ENCODE results near the gene SNX30.
"Not testable (repeated sequence)": the region's sequence is repeated elsewhere in the genome, so short reads cannot be mapped to it uniquely, and the experiment has no call there.

DNA sequence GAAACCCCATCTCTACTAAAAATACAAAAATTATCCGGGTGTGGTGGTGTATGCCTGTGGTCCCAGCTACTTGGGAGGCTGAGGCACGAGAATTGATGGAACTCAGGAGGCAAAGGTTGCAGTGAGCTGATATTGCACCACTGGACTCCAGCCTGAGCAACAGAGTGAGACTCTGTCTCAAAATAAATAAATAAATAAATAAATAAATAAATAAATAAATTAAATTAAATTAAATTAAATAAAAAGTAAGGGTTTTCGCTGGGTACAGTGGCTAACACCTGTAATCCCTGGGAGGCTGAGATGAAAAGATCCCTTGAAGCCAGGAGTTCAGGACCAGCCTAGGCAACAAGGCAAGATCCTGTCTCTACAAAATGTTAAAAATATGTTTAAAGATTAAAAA lies 27.8 kb upstream of the SNX30 start:
- TF ChIP-seq, protein P1, sequence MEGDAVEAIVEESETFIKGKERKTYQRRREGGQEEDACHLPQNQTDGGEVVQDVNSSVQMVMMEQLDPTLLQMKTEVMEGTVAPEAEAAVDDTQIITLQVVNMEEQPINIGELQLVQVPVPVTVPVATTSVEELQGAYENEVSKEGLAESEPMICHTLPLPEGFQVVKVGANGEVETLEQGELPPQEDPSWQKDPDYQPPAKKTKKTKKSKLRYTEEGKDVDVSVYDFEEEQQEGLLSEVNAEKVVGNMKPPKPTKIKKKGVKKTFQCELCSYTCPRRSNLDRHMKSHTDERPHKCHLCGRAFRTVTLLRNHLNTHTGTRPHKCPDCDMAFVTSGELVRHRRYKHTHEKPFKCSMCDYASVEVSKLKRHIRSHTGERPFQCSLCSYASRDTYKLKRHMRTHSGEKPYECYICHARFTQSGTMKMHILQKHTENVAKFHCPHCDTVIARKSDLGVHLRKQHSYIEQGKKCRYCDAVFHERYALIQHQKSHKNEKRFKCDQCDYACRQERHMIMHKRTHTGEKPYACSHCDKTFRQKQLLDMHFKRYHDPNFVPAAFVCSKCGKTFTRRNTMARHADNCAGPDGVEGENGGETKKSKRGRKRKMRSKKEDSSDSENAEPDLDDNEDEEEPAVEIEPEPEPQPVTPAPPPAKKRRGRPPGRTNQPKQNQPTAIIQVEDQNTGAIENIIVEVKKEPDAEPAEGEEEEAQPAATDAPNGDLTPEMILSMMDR (IDR thresholded peaks at IDR 0.05) = not testable (repeated sequence)
- TF ChIP-seq POLR2AphosphoS5 (IDR thresholded peaks at IDR 0.05) = not testable (repeated sequence)

Data from prostate gland (tissue), 2 donors.